NCI-H69 (cell line): ENCODE measurements around the gene MEF2A.
"Not testable (repeated sequence)": the region's sequence is repeated elsewhere in the genome, so short reads cannot be mapped to it uniquely, and the experiment has no call there.

Experiments
- DNase-seq: peaks from one replicate; lab custom pipeline; 2025; lab: John Stamatoyannopoulos, UW

MEF2A gene

GRCh38 chr15:99731336-99732123, 165.7 kb downstream of the MEF2A start:
- DNase-seq = no peak

GRCh38 chr15:99732124-99732750, 166.5 kb downstream of the MEF2A start:
- DNase-seq = no peak

DNA sequence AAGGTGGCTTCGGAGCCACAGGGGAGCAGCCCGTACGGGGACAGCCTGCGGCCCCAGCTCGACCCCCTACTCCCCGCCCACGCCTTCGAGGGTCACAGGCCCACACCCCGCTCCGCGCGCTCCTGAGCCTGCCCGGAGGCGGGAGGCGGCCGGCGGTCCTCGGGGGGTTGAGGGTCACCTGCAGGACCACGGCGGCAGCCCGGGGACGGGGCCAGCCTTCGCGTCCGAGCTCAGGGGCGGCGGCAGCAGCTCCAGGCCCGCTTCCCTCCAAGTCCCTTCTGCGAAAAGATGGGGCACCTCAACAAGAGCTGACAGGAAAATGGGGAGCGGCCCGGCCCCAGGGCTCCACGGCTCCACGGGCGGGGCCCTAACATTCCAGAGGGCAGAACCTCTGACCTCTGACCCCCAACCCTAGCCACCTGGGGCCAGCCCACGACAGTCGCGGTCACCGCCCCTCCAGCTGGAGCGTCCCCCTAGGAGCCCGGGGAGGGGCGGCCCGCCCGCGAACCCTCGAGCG, 167.0 kb downstream of the MEF2A start:
- DNase-seq = peak; percentile 40

DNA sequence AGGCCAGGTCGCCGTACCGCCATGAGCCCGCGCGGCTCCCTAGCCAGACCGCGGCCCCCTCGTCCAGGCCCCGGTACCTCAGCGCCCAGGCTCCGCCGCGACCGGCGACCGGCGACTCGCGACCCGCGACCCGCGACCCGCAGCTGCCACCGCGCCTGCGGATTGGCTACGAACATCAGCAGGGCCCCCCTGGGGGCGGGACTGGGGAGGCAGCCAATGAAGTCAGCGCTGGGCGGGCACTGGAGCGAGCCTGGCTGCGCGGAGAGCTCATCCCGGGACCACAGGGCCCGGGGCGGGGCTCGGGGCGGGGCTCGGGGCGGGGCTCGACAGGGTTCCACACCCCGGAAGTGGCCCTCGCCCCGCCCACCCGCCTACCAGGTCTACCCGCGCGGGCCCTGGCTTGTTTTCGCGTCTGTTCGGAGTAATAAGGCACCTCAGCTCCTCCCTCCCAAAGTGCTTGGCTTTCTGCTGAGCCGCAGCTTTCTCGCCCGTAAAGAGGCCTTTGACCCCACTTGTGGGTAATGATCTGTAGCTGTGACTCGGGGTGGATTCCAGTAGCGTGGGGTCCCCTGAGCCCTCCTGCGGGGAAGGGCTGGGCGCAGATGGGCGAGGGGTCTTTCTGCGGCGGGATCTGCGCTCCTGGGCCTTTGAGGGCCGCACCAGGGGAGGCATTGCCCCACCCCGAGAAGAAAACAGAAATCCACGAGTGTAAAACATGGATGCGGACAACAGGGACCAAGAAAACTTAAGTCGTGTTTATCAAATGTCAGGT, 167.7 kb downstream of the MEF2A start, which contains the start of gene LYSMD4:
LYSMD4 (minus strand) TSS at position 170 of the 772 bp plus-strand sequence. CDS start 1,438 bp downstream, outside the sequence.
- peak; percentile 98 for DNase-seq

GRCh38 chr15:99734040-99734291, 168.2 kb downstream of the MEF2A start:
- DNase-seq = not testable (repeated sequence)

DNA sequence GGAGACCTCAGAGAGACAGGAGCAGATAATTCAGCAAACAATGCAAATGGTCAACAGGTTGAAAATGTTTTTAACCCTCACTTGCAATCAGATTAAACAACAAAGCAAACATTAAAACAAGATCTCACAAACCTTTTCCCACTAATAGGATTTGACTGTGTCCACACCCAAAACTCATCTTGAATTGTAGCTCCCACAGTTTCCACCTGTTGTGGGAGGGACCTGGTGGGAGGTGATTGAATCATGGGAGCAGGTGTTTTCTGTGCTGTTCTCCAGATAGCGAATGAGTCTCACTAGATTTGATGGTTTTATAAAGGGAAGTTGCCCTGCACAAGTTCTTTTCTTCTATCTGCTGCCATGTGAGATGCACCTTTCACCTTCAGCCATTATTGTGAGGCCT, 168.8 kb downstream of the MEF2A start:
- DNase-seq = peak; percentile 20

- DNase-seq = no peak
These were observed 170.1 kb downstream of the MEF2A start for GRCh38 chr15:99735868-99736267.

GRCh38 chr15:99736702-99737101, 170.9 kb downstream of the MEF2A start:
- DNase-seq = no peak

GRCh38 chr15:99738021-99738847, 172.4 kb downstream of the MEF2A start:
- no peak for DNase-seq

GRCh38 chr15:99741835-99742234, 176.1 kb downstream of the MEF2A start:
- no peak for DNase-seq

- no peak for DNase-seq
These were observed 178.4 kb downstream of the MEF2A start for GRCh38 chr15:99744142-99744541.

DNA sequence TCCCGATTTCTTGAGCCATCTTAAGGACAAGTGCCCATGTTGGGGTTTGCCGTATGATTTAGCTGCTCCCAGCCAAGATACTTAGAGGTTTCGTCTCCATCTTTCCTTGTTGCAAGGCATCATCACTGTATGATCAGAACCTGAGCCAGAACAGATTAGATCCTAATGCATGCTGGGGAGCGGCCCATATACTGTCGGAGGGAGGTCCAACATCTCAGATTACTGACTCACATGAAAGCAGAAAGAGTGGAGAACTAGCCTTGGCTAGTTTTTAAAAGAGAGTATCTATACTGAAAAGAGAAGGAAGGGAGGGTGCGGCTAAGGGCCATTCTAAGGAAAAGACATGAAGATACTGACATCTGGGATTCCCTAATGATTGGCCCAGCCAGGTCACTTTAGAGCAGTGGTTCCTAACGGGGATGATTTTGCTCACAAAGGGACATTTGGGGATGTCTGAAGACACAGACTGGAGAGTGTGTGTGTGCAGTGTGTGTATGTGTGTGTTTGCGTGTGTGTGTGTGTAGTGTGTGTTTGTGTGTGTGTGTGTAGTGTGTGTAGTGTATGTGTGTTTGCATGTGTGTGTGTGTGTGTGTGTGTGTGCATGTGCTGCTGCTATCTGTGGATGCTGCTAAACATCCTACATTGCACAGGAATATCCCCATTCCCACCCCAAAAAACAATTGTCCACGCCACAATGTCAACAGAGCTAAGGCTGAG, 179.7 kb downstream of the MEF2A start:
- DNase-seq = no peak

DNA sequence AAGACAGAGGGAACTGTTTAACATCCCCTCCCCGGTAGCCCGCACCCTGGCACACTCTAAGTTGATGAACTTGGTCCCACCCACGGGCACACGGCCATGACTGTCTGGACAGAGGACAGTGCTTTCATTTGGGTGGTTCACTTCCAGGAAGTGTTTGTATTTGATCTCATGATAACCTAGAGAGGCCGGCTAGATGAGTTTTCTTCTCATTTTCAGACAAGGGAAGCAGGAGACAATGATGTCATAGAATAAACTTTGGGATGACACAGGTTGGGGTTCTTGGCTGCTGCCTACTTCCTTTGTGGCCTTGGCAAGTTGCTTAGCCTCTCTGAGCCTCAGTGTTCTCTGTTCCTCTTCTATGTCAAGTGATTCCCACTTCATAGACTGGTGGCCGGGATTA, 183.6 kb downstream of the MEF2A start:
- no peak for DNase-seq

GRCh38 chr15:99750326-99750725, 184.5 kb downstream of the MEF2A start:
- not testable (repeated sequence) for DNase-seq

GRCh38 chr15:99752556-99752955, 186.8 kb downstream of the MEF2A start:
- no peak for DNase-seq

GRCh38 chr15:99753066-99753465, 187.3 kb downstream of the MEF2A start:
- no peak for DNase-seq

DNA sequence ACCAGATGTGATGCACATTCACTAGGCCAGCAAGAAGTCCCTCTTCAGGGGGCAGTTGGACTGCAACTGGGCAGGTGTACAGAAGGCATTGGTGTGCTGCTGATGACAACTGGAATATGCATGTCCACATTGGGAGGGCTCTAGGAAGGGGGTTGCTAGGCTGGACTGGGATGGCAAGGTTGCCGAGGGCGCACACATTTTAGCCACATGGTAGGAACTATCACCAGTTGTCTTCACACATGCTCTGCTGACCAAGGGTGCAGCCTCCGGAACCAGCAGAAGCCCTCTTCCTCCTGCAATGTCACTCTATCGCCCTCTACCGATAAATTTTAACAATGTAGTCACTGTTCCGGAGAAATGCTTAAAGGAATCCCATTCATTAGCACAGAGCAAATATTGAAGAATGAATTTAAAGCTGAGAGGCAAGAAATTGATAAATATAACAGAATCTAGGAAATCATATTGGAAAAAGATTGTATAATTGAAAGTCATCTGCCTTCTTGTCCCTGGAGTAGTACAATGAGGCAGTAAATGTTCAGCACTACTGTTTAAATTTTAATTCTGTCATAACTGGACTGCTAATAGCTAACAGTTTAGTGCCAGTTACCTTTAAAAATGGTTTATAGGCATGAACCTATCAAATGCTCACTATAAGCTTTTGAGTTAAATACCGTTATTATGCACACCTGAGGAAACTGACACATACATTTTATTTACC, 190.1 kb downstream of the MEF2A start:
- peak; percentile 75 for DNase-seq

GRCh38 chr15:99762288-99762687, 196.5 kb downstream of the MEF2A start:
- no peak for DNase-seq

DNA sequence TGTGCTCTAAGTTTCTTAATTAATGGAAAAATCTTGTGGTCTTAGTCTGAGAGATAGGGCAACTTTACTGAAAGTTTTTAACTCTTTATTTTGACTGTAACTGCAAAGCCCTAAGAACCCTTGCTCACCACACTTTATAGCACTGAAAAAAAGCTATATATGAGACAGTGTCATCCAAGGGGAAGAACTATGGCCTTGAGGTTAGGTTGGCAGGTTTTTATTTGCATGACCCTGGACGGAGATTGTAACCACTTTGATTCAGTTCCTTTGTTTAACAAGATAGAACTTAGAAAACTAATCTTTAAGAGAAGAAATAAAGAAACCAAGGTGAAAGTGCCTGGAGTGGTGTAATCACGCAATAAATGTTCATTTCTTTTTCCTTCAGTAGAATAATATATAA, 198.0 kb downstream of the MEF2A start:
- DNase-seq = no peak

DNA sequence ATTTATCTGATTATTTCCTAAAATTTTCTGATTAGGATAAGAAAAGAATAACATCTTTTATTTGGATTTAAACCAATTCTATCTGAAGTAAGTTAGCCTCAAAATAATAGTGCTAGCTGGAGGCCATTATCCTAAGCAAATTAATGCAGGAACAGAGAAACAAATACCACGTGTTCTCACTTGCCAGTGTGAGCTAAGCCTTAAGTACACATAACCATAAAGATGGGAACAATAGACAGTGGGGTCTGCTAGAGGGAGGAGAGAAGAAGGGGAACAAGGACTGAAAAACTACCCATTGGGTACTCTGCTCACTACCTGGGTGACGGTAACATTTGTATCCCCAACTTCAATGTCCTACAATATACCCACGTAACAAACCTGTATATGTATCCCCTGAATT, 198.7 kb downstream of the MEF2A start:
- peak; percentile 71 for DNase-seq
